Activated CD4-positive, alpha-beta T cell treated with anti-CD3 and anti-CD28 coated beads, Interleukin-2, amount 10 ng/mL, durations not matched to agents 7 days and 5 days (primary cell): ENCODE measurements around the gene UBE2E1. TPM values are rescaled to one million over a fixed set of nuclear protein-coding genes. Genes with fewer than 3 reads are reported as not detected.
"Not testable (repeated sequence)": the region's sequence is repeated elsewhere in the genome, so short reads cannot be mapped to it uniquely, and the experiment has no call there.

Source experiments
- CTCF ChIA-PET: fragments of 350-600 bp; sonication (Branson Sonifier 250); formaldehyde crosslinking; loops from one replicate; lab custom pipeline; 2021; ENCODE audit warnings: antibody characterized with exemption; lab: Charles Lee
- POLR2A ChIA-PET: fragments of 350-600 bp; sonication (Branson Sonifier 250); formaldehyde crosslinking; loops from one replicate; lab custom pipeline; 2021; ENCODE audit warnings: antibody characterized with exemption; lab: Charles Lee
- DNase-seq: peaks from one replicate; pipeline ENCODE4 v3.0.0-alpha.2; 2020
- H3K27ac Mint-ChIP-seq: one replicate; pipeline ENCODE4 v1.8.0; 2021; ENCODE audit warnings: mild to moderate bottlenecking, moderate library complexity, mixed read lengths
- H3K27me3 Mint-ChIP-seq: one replicate; pipeline ENCODE4 v1.8.0; 2021; ENCODE audit warnings: mixed read lengths
- H3K36me3 Mint-ChIP-seq: one replicate; pipeline ENCODE4 v1.8.0; 2021; ENCODE audit warnings: low read depth, mixed read lengths
- H3K4me1 Mint-ChIP-seq: one replicate; pipeline ENCODE4 v1.8.0; 2021; ENCODE audit warnings: mixed read lengths
- H3K4me3 Mint-ChIP-seq: one replicate; pipeline ENCODE4 v1.8.0; 2021; ENCODE audit warnings: mild to moderate bottlenecking, moderate library complexity, mixed read lengths
- H3K9me3 Mint-ChIP-seq: one replicate; pipeline ENCODE4 v1.8.0; 2021; ENCODE audit warnings: mixed read lengths
- total RNA-seq, 2 experiments: library from RNA; stranded (reverse); gene quantifications; one replicate each; pipeline ENCODE4 v1.2.3, GENCODE V29; 2021

Gene UBE2E1
- total RNA-seq, 2 experiments from 2014 or later = 65.5 to 66.1 TPM

DNA sequence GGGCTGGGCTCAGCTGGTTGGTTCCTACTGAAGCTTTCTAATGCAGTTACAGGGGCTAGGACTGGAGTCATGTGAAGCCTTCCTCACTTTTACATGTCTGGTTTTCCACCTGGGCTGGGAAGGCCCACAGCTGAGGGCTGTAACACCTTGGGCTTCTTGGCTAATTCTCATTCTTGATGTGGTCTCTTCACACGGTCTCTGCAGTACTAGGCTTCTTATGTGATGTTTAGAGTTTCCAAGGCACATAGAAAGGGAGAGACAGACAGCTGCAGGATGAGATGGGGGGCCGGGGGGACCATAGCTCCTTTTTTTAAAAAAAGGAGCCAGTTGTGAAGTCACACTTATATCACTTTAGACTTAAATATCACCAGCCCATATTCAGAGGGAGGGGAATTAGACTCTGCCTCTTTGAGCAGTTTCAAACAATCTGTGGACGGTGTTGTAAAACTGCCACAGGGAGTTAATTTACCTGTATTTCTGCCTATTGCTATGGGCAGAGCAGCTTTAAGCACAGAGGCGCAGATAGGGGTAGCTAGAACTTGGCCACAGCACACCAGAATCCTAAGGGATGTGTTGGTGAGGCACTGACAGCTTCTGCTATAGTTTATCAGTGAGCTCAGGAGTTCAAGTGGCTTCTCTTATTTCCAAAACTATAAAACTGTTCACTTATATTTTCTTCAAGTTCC, 64.4 kb downstream of the UBE2E1 start:
- Mint-ChIP-seq H3K4me1 (no peaks in the 10 kb centered on the region), H3K9me3 (no peaks in the 10 kb centered on the region), H3K27ac (no peak overlapping the region), H3K4me3 (no peak overlapping the region), H3K36me3 (no peaks in the 10 kb centered on the region), H3K27me3 (no peaks in the 10 kb centered on the region)
- ChIA-PET POLR2A (no interaction called here), CTCF (interaction anchor here (0.6 to 1.1 kb wide), 2 partner anchors 18 to 29 kb away, joined by 3 to 5 read pairs; no protein-coding TSS in a partner anchor)
- no peak for DNase-seq

DNA sequence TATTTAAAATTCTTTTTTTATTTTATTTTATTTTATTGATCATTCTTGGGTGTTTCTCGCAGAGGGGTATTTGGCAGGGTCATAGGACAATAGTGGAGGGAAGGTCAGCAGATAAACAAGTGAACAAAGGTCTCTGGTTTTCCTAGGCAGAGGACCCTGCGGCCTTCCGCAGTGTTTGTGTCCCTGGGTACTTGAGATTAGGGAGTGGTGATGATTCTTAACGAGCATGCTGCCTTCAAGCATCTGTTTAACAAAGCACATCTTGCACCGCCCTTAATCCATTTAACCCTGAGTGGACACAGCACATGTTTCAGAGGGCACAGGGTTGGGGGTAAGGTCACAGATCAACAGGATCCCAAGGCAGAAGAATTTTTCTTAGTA, 64.9 kb downstream of the UBE2E1 start:
- H3K9me3 Mint-ChIP-seq, H3K4me1 Mint-ChIP-seq, DNase-seq, POLR2A ChIA-PET, H3K27me3 Mint-ChIP-seq, H3K27ac Mint-ChIP-seq, H3K4me3 Mint-ChIP-seq, H3K36me3 Mint-ChIP-seq: not testable (repeated sequence)
- CTCF ChIA-PET = interaction anchor here (1.1 kb wide), 1 partner anchor 28 kb away, joined by 3 read pairs; no protein-coding TSS in a partner anchor

DNA sequence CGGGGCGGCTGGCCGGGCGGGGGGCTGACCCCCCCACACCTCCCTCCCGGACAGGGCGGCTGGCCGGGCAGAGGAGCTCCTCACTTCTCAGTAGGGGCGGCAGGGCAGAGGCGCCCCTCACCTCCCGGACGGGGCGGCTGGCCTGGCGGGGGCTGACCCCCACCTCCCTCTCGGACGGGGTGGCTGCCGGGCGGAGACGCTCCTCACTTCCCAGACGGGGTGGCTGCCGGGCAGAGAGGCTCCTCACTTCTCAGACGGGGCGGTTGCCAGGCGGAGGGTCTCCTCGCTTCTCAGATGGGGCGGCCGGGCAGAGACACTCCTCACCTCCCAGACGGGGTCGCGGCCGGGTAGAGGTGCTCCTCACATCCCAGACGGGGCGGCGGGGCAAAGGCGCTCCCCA, 65.6 kb downstream of the UBE2E1 start:
- H3K36me3 Mint-ChIP-seq, CTCF ChIA-PET, POLR2A ChIA-PET, DNase-seq, H3K9me3 Mint-ChIP-seq, H3K4me1 Mint-ChIP-seq, H3K4me3 Mint-ChIP-seq, H3K27me3 Mint-ChIP-seq, H3K27ac Mint-ChIP-seq: not testable (repeated sequence)

- H3K4me3 Mint-ChIP-seq = no peak overlapping the region
- CTCF ChIA-PET = no interaction called here
- no peak for DNase-seq
- no peaks in the 10 kb centered on the region for H3K27me3 Mint-ChIP-seq
- no peaks in the 10 kb centered on the region for H3K4me1 Mint-ChIP-seq
- H3K9me3 Mint-ChIP-seq = no peaks in the 10 kb centered on the region
- POLR2A ChIA-PET = no interaction called here
- no peak overlapping the region for H3K27ac Mint-ChIP-seq
- H3K36me3 Mint-ChIP-seq = no peaks in the 10 kb centered on the region
These were observed 66.6 kb downstream of the UBE2E1 start for GRCh38 chr3:23872330-23872729.

GRCh38 chr3:23873941-23874340, 68.2 kb downstream of the UBE2E1 start:
- Mint-ChIP-seq H3K9me3 (no peaks in the 10 kb centered on the region), H3K4me3 (no peak overlapping the region), H3K27me3 (no peaks in the 10 kb centered on the region), H3K27ac (no peak overlapping the region), H3K36me3 (no peaks in the 10 kb centered on the region), H3K4me1 (no peaks in the 10 kb centered on the region)
- CTCF ChIA-PET = no interaction called here
- POLR2A ChIA-PET = no interaction called here
- no peak for DNase-seq

GRCh38 chr3:23874359-23875112, 68.8 kb downstream of the UBE2E1 start:
- POLR2A ChIA-PET = no interaction called here
- H3K36me3 Mint-ChIP-seq = no peaks in the 10 kb centered on the region
- H3K9me3 Mint-ChIP-seq = no peaks in the 10 kb centered on the region
- CTCF ChIA-PET = no interaction called here
- no peak for DNase-seq
- H3K27ac Mint-ChIP-seq = no peak overlapping the region
- no peak overlapping the region for H3K4me3 Mint-ChIP-seq
- no peaks in the 10 kb centered on the region for H3K27me3 Mint-ChIP-seq
- H3K4me1 Mint-ChIP-seq = no peaks in the 10 kb centered on the region

- no peaks in the 10 kb centered on the region for H3K36me3 Mint-ChIP-seq
- no peaks in the 10 kb centered on the region for H3K4me1 Mint-ChIP-seq
- no peaks in the 10 kb centered on the region for H3K9me3 Mint-ChIP-seq
- ChIA-PET POLR2A (no interaction called here), CTCF (no interaction called here)
- DNase-seq = no peak
- no peak overlapping the region for H3K27ac Mint-ChIP-seq
- H3K4me3 Mint-ChIP-seq = no peak overlapping the region
- H3K27me3 Mint-ChIP-seq = no peaks in the 10 kb centered on the region
These were observed 69.5 kb downstream of the UBE2E1 start for GRCh38 chr3:23875113-23875725.

- Mint-ChIP-seq H3K27ac (no peak overlapping the region), H3K4me1 (peaks cover 11% of the 10 kb centered on the region), H3K27me3 (no peaks in the 10 kb centered on the region), H3K9me3 (no peaks in the 10 kb centered on the region), H3K36me3 (peaks cover 8% of the 10 kb centered on the region), H3K4me3 (no peak overlapping the region)
- ChIA-PET POLR2A (no interaction called here), CTCF (interaction anchor here (0.6 to 1.0 kb wide), 2 partner anchors 12 to 694 kb away, joined by 3 read pairs; no protein-coding TSS in a partner anchor)
- DNase-seq = no peak
These were observed 71.2 kb downstream of the UBE2E1 start for GRCh38 chr3:23876923-23877322.

- DNase-seq = no peak
- Mint-ChIP-seq H3K4me3 (no peak overlapping the region), H3K27ac (no peak overlapping the region), H3K27me3 (no peaks in the 10 kb centered on the region), H3K4me1 (peaks cover 11% of the 10 kb centered on the region), H3K9me3 (no peaks in the 10 kb centered on the region), H3K36me3 (peaks cover 10% of the 10 kb centered on the region)
- ChIA-PET CTCF (interaction anchor here (1.3 kb wide), 1 partner anchor 13 kb away, joined by 3 read pairs; no protein-coding TSS in a partner anchor), POLR2A (no interaction called here)
These were observed 71.7 kb downstream of the UBE2E1 start for GRCh38 chr3:23877329-23877980.

GRCh38 chr3:23879485-23879884, 73.7 kb downstream of the UBE2E1 start:
- H3K27ac Mint-ChIP-seq = no peak overlapping the region
- ChIA-PET CTCF (no interaction called here), POLR2A (no interaction called here)
- no peak overlapping the region for H3K4me3 Mint-ChIP-seq
- peaks cover 10% of the 10 kb centered on the region for H3K36me3 Mint-ChIP-seq
- no peaks in the 10 kb centered on the region for H3K9me3 Mint-ChIP-seq
- no peaks in the 10 kb centered on the region for H3K27me3 Mint-ChIP-seq
- DNase-seq = no peak
- H3K4me1 Mint-ChIP-seq = peaks cover 11% of the 10 kb centered on the region

- peaks cover 10% of the 10 kb centered on the region for H3K36me3 Mint-ChIP-seq
- no peak overlapping the region for H3K4me3 Mint-ChIP-seq
- H3K27ac Mint-ChIP-seq = no peak overlapping the region
- no peak for DNase-seq
- ChIA-PET POLR2A (no interaction called here), CTCF (no interaction called here)
- H3K27me3 Mint-ChIP-seq = no peaks in the 10 kb centered on the region
- H3K4me1 Mint-ChIP-seq = peaks cover 11% of the 10 kb centered on the region
- H3K9me3 Mint-ChIP-seq = no peaks in the 10 kb centered on the region
These were observed 75.1 kb downstream of the UBE2E1 start for GRCh38 chr3:23880703-23881339.

- H3K9me3 Mint-ChIP-seq, CTCF ChIA-PET, H3K27me3 Mint-ChIP-seq, H3K27ac Mint-ChIP-seq, POLR2A ChIA-PET, DNase-seq, H3K4me3 Mint-ChIP-seq: not testable (repeated sequence)
- Mint-ChIP-seq H3K36me3 (peaks cover 10% of the 10 kb centered on the region), H3K4me1 (peaks cover 11% of the 10 kb centered on the region)
These were observed 76.2 kb downstream of the UBE2E1 start for GRCh38 chr3:23881993-23882392.
